H9 (cell line): ENCODE data around the gene TACC2. TPM values are rescaled to one million over a fixed set of nuclear protein-coding genes. Genes with fewer than 3 reads are reported as not detected.

Source experiments
- DNase-seq: peaks from one replicate; pipeline ENCODE4 v3.0.0-alpha.2; 2017
- H2AFZ ChIP-seq: one replicate; pipeline ENCODE4 v1.6.1; 2013; ENCODE audit warnings: mild to moderate bottlenecking, low read length, control low read depth, moderate library complexity
- H2AK5ac ChIP-seq: 2 replicates; pipeline ENCODE4 v1.6.1; 2013; ENCODE audit warnings: low read length, control low read depth, mixed read lengths; ENCODE audit not compliant: insufficient read length
- H2BK120ac ChIP-seq: one replicate; pipeline ENCODE4 v1.6.1; 2013; ENCODE audit warnings: low read depth, mild to moderate bottlenecking, low read length, control low read depth, inconsistent platforms; ENCODE audit not compliant: poor library complexity, severe bottlenecking
- H2BK12ac ChIP-seq: 2 replicates; pipeline ENCODE4 v1.6.1; 2013; ENCODE audit warnings: low read length, control low read depth, mixed read lengths, low read depth; ENCODE audit not compliant: insufficient read length
- H2BK15ac ChIP-seq: 2 replicates; pipeline ENCODE4 v1.6.1; 2013; ENCODE audit warnings: low read depth, low read length, control low read depth
- H2BK20ac ChIP-seq: one replicate; pipeline ENCODE4 v1.6.1; 2013; ENCODE audit warnings: low read depth, mild to moderate bottlenecking, low read length, control low read depth, inconsistent platforms; ENCODE audit not compliant: poor library complexity, severe bottlenecking
- H2BK5ac ChIP-seq: 2 replicates; pipeline ENCODE4 v1.6.1; 2013; ENCODE audit warnings: low read length, control low read depth, mixed read lengths; ENCODE audit not compliant: insufficient read length
- H3K14ac ChIP-seq: 2 replicates; pipeline ENCODE4 v1.6.1; 2013; ENCODE audit warnings: low read length, control low read depth; ENCODE audit not compliant: insufficient read depth
- H3K18ac ChIP-seq: 2 replicates; pipeline ENCODE4 v1.6.1; 2013; ENCODE audit warnings: low read depth, mild to moderate bottlenecking, mixed read lengths, low read length, control low read depth; ENCODE audit not compliant: insufficient read length
- H3K23ac ChIP-seq: 2 replicates; pipeline ENCODE4 v1.6.1; 2013; ENCODE audit warnings: low read length, control low read depth, mixed read lengths, low read depth; ENCODE audit not compliant: insufficient read length
- H3K23me2 ChIP-seq: 2 replicates; pipeline ENCODE4 v1.6.1; 2013; ENCODE audit warnings: low read depth, mild to moderate bottlenecking, mixed read lengths, low read length, control low read depth; ENCODE audit not compliant: insufficient read length, poor library complexity, severe bottlenecking
- H3K27ac ChIP-seq: 2 replicates; pipeline ENCODE4 v1.5.1; 2013; ENCODE audit warnings: low read length, control low read depth, mixed read lengths, low read depth; ENCODE audit not compliant: insufficient read length
- H3K27me3 ChIP-seq: 2 replicates; pipeline ENCODE4 v1.6.1; 2013; ENCODE audit warnings: low read length, control low read depth, inconsistent platforms; ENCODE audit not compliant: insufficient read depth
- H3K4ac ChIP-seq: 2 replicates; pipeline ENCODE4 v1.6.1; 2013; ENCODE audit warnings: low read depth, mild to moderate bottlenecking, control low read depth, inconsistent platforms, low read length, moderate library complexity
- H3K4me1 ChIP-seq: 2 replicates; pipeline ENCODE4 v1.6.1; 2013; ENCODE audit warnings: low read length, control low read depth, inconsistent platforms; ENCODE audit not compliant: insufficient read depth
- H3K4me2 ChIP-seq: 2 replicates; pipeline ENCODE4 v1.6.1; 2013; ENCODE audit warnings: low read length, control low read depth, mixed read lengths; ENCODE audit not compliant: insufficient read length, insufficient read depth
- H3K56ac ChIP-seq: 2 replicates; pipeline ENCODE4 v1.6.1; 2013; ENCODE audit warnings: low read depth, mild to moderate bottlenecking, mixed read lengths, low read length, control low read depth; ENCODE audit not compliant: insufficient read length
- H3K79me1 ChIP-seq: 2 replicates; pipeline ENCODE4 v1.6.1; 2013; ENCODE audit warnings: low read depth, mild to moderate bottlenecking, moderate library complexity, low read length, control low read depth, inconsistent platforms; ENCODE audit not compliant: insufficient read depth, poor library complexity, severe bottlenecking
- H3K79me2 ChIP-seq: 2 replicates; pipeline ENCODE4 v1.6.1; 2013; ENCODE audit warnings: low read length, control low read depth, inconsistent platforms; ENCODE audit not compliant: insufficient read depth
- H3K9ac ChIP-seq: 2 replicates; pipeline ENCODE4 v1.6.1; 2013; ENCODE audit warnings: low read length, control low read depth, mixed read lengths; ENCODE audit not compliant: insufficient read length; ENCODE audit errors: extremely low read depth
- H3K9me3 ChIP-seq: one replicate; pipeline ENCODE4 v1.6.1; 2013; ENCODE audit warnings: low read depth, low read length, inconsistent platforms; ENCODE audit not compliant: control insufficient read depth
- H3T11ph ChIP-seq: one replicate; pipeline ENCODE4 v1.6.1; 2013; ENCODE audit warnings: mild to moderate bottlenecking, low read length, control low read depth, inconsistent platforms
- H4K20me1 ChIP-seq: one replicate; pipeline ENCODE4 v1.6.1; 2013; ENCODE audit not compliant: control insufficient read depth, insufficient read length, insufficient read depth
- H4K5ac ChIP-seq: 2 replicates; pipeline ENCODE4 v1.6.1; 2013; ENCODE audit warnings: low read depth, mild to moderate bottlenecking, mixed read lengths, low read length, control low read depth; ENCODE audit not compliant: insufficient read length
- H4K8ac ChIP-seq: replicated peaks from 2 replicates; pipeline ENCODE4 v1.6.1; 2013; ENCODE audit warnings: low read length, control low read depth, mixed read lengths, low read depth; ENCODE audit not compliant: insufficient read length
- H4K91ac ChIP-seq: 2 replicates; pipeline ENCODE4 v1.6.1; 2013; ENCODE audit warnings: low read depth, mild to moderate bottlenecking, moderate library complexity, mixed read lengths, low read length, control low read depth; ENCODE audit not compliant: insufficient read length
- H3K27ac Mint-ChIP-seq, 3 experiments: 2 replicates in 2 of 3; 3 replicates in 1 of 3; pipeline ENCODE4 v1.8.0; 2020 to 2021; ENCODE audit warnings: mixed read lengths in 3 of 3, mild to moderate bottlenecking in 1 of 3, moderate library complexity in 1 of 3
- H3K27me3 Mint-ChIP-seq: 2 replicates; pipeline ENCODE4 v1.8.0; 2021; ENCODE audit warnings: low read depth, mild to moderate bottlenecking, moderate library complexity, mixed read lengths
- H3K36me3 Mint-ChIP-seq, 3 experiments: 2 replicates in 2 of 3; 3 replicates in 1 of 3; pipeline ENCODE4 v1.8.0; 2020 to 2021; ENCODE audit warnings: low read depth in 3 of 3, mixed read lengths in 3 of 3; ENCODE audit not compliant: insufficient read depth in 1 of 3
- H3K4me1 Mint-ChIP-seq, 2 experiments: 2 replicates each; pipeline ENCODE4 v1.8.0; 2020; ENCODE audit warnings: mixed read lengths in 2 of 2
- H3K4me3 Mint-ChIP-seq, 2 experiments: 2 replicates in 1 of 2; 3 replicates in 1 of 2; pipeline ENCODE4 v1.8.0; 2020 to 2021; ENCODE audit warnings: mild to moderate bottlenecking in 2 of 2, mixed read lengths in 2 of 2, moderate library complexity in 1 of 2
- H3K9me3 Mint-ChIP-seq, 2 experiments: 2 replicates in 1 of 2; 3 replicates in 1 of 2; pipeline ENCODE4 v1.8.0; 2020; ENCODE audit warnings: mild to moderate bottlenecking in 2 of 2, mixed read lengths in 2 of 2, moderate library complexity in 1 of 2
- WGBS: extraction: QIAGEN DNeasy Blood & Tissue Kit; methylation state at CpG from one replicate; pipeline ENCODE4 v1.1.7; 2013; ENCODE audit warnings: missing lambda C conversion rate, low lambda C conversion rate, mixed read lengths; ENCODE audit not compliant: insufficient read length; ENCODE audit errors: extremely low coverage; 5-methylcytosine and 5-hydroxymethylcytosine counted together
- total RNA-seq: library from RNA; stranded (reverse); gene quantifications from 2 replicates; pipeline ENCODE4 v1.2.1, GENCODE V29; 2021
- TF ChIP-seq, protein P1 (sequence below): fragments of 200-600 bp; sonication (generic); conservative IDR thresholded peaks from 3 replicates; pipeline ENCODE4 v1.8.0; 2021; ENCODE audit warnings: antibody characterized with exemption, mild to moderate bottlenecking

Gene TACC2
- total RNA-seq, 1 experiment from 2014 or later = 58.1 TPM

DNA sequence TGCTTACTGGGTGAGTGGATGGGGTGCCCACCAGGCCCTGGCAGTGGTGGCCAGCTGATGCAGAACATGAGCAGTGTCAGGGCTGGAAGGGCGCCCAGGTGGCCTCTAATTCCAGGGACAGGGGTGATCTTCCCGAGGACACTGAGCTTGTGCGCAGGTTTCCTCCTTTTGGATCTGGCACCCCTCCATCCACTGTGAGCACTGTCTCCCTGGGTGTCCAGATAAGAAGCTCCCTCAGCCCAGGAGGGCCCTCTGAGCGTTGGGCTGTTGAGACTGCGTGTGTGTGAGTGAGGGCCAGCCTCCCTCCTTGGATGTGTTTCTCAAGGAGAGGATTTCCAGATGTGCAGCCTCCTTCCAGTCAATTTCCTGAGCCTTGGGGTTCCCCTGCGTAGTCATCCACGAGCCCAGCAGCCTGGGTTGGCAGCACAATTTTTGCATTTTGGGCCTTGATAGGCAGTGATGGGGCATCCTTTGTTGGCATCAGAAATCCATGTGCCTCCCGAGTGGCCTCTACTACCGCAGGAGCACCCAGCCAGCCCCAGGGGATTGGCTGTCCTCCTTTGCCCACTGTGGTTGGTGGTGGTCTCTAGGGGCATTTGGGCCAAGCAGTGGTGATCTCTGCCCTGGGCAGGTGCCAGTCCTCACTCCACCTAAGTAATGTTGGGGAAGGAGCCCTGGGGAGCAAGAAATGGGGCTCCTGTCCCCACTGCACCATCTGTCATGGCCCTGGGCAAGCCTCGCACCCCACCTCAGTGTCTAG, 261.2 kb downstream of the TACC2 start:
- Histone ChIP-seq H3K79me1 (no peaks in the 10 kb centered on the region), H3K4me1 (no peaks in the 10 kb centered on the region), H3K14ac (no peak overlapping the region), H4K20me1 (no peaks in the 10 kb centered on the region), H4K91ac (no peak overlapping the region), H3K27me3 (no peaks in the 10 kb centered on the region), H3K18ac (no peak overlapping the region), H3K79me2 (no peaks in the 10 kb centered on the region), H3K56ac (no peak overlapping the region), H3T11ph (no peak overlapping the region), H3K4ac (no peak overlapping the region), H2BK5ac (no peak overlapping the region), H3K23ac (no peak overlapping the region), H2BK12ac (no peak overlapping the region), H3K9ac (no peak overlapping the region), H2BK120ac (no peak overlapping the region), H3K23me2 (no peaks in the 10 kb centered on the region), H2BK15ac (no peak overlapping the region), H2AFZ (no peak overlapping the region), H2AK5ac (no peak overlapping the region), H4K5ac (no peak overlapping the region), H3K9me3 (no peaks in the 10 kb centered on the region), H3K4me2 (no peak overlapping the region), H2BK20ac (no peak overlapping the region), H3K27ac (no peak overlapping the region), H4K8ac (no peak overlapping the region)
- no peak overlapping the region for H3K4me3 Mint-ChIP-seq
- WGBS = no CpG with 5 or more reads among the region's 10 CpGs
- H3K27me3 Mint-ChIP-seq = no peaks in the 10 kb centered on the region
- no peak for DNase-seq
- H3K9me3 Mint-ChIP-seq = no peaks in the 10 kb centered on the region
- peaks cover 7 to 16% of the 10 kb centered on the region in 2 experiments for H3K4me1 Mint-ChIP-seq
- TF ChIP-seq, protein P1, sequence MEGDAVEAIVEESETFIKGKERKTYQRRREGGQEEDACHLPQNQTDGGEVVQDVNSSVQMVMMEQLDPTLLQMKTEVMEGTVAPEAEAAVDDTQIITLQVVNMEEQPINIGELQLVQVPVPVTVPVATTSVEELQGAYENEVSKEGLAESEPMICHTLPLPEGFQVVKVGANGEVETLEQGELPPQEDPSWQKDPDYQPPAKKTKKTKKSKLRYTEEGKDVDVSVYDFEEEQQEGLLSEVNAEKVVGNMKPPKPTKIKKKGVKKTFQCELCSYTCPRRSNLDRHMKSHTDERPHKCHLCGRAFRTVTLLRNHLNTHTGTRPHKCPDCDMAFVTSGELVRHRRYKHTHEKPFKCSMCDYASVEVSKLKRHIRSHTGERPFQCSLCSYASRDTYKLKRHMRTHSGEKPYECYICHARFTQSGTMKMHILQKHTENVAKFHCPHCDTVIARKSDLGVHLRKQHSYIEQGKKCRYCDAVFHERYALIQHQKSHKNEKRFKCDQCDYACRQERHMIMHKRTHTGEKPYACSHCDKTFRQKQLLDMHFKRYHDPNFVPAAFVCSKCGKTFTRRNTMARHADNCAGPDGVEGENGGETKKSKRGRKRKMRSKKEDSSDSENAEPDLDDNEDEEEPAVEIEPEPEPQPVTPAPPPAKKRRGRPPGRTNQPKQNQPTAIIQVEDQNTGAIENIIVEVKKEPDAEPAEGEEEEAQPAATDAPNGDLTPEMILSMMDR = no peak
- H3K27ac Mint-ChIP-seq = peak overlapping the region in 1 of 3 experiments; percentile 79; a peak in 1 of 7 replicates
- peaks cover 27 to 59% (median 40%) of the 10 kb centered on the region in 3 experiments for H3K36me3 Mint-ChIP-seq
